Stimulated activated CD8-positive, alpha-beta memory T cell treated with anti-CD3 and anti-CD28 coated beads, Interleukin-7, amount 100 ng/mL, for 1 hour (primary cell): ENCODE data around the gene MAGEF1.

Experiments
- DNase-seq, 2 donors: peaks; one replicate each; pipeline ENCODE4 v3.0.0-alpha.2; 2020; ENCODE audit warnings: low read depth in 2 of 2

Gene MAGEF1

GRCh38 chr3:184725176-184725719 lies 13.4 kb upstream of the MAGEF1 start:
- no peak for DNase-seq

DNA sequence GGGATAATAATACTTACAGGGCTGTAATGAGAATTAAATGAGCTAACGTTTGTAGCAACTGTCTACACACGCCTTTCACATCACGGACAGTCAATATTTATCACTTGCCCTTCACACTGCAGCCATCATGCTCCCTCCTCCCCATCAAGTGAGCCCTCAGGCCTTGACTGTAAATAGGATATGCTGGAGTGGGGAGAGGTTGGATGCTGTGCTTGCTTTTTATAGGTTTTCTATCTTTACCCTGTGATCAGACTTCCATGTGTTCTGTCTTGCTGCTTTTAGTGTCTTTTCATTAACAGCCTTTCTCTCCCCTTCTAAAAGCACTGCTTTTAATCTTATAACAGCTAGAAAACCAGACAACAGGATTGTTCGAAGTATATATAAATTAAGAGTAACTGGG lies 12.8 kb upstream of the MAGEF1 start:
- no peak for DNase-seq

- DNase-seq: no peak
Measured at GRCh38 chr3:184719709-184720108, 7.8 kb upstream of the MAGEF1 start.

DNA sequence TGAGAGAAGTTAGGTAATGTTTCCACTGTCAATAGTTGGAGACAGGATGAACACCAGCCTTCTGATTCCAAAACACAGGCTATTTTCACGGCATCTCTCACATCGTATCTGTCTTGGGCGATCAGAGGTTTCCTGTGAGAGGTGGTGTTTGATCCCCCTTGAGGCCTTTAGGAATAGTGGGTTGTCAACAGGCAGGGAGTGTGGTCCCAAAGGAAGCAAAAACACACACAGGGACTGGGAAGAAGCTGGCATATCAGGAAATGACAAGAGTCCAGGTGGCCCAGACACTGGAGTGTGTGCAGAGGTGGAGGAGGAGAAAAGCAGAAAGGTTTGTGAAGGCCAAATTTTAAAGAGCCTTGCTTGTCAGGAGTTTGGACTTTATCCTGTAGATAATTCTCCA lies 6.6 kb upstream of the MAGEF1 start:
- no peak for DNase-seq

DNA sequence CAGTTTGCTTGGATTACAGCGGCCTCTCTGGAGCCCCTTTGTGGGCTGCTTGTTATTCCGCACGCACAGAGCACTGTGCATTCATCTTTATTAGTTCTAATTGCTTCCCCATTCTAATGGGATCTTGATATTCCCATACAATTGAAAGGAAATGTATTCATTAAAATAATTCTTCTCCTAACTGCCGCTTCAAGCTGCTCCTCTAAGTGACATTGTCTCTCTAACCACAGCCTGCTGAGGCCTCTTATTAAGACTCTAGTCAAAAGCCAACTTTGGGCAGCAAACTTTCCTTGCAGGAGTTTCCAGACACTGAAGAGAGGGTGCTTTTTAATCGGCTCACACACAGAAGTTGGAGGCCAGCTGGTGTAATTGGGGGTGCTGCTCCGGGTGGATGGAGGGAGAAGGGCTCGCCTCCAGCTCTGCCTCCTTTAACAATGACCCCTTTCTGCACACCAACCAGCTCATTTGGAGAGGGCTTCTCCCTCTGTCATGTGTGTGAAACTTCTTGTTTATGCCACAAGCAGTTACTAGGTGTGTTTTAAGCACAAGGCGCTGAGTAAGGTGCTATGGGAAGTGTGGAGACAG lies 5.6 kb upstream of the MAGEF1 start:
- DNase-seq: no peak

GRCh38 chr3:184716622-184717398 lies 4.9 kb upstream of the MAGEF1 start:
- no peak for DNase-seq

GRCh38 chr3:184715943-184716621 lies 4.2 kb upstream of the MAGEF1 start:
- no peak for DNase-seq

- no peak for DNase-seq
Measured at GRCh38 chr3:184713521-184713920, 1.7 kb upstream of the MAGEF1 start.

DNA sequence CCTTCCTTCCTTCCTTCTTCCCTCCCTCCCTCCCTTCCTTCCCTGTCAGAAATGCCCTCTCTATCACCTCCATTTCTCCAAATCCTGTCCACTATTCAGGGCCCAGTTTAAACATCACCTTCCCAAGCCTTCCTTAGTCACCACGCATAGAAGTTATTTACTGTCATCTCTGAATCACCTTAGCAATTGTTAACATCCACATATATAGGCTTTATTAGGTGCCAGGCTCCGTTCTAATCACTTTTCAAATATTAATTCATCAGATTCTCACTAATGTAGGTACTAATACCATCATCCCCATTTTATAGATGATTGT lies 1.1 kb upstream of the MAGEF1 start:
- DNase-seq: no peak

- DNase-seq: no peak
Measured at GRCh38 chr3:184712248-184713039, 580 bp upstream of the MAGEF1 start.

DNA sequence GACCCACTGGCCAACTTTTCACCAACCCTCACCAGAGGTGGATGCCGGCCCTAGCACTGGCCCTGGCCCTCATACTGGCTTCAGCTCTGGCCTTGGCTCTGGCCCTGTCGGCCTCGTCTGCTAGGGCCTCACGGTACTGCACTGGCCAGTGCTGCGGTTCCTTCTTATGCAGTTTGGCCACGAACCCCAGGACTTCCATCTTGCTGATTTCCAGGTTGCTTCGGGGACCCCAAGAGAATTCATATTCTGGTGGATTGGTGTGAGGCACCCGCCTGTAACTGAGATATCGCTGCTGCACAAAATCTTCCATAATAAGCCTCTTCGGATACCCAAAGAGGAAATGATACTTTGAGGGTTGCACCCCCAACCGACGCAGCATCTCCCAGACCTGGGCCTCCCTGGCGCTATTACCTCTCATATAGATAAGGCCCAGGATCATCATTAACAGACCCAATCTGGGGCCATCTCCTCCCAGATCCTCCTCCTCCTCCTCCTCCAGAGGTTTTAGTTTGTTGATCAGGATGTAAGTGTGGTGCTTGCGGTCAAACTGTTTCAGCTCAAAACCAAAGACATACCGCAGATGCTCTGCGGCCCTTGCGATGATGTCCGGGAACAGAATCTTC lies 883 bp downstream of the MAGEF1 start:
- DNase-seq: no peak

DNA sequence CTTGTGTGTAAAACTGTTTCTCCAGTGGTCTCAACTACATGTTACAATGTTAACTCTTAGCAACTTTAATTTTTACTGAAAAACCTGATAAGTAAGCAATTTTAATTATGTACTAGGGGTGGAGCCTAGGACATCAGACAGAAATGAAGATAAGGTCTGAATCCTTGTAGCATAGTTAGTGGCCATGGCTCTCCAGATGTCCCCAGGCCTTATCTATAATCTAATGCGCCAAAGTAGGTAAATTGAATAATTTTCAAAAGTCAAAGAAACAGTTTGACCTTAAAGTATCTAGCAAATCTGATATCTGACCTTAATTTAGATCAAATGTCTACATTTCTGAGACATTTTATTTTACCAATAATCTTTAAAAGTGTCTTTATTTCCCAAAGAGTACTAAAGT lies 8.2 kb downstream of the MAGEF1 start:
- DNase-seq: no peak

GRCh38 chr3:184700759-184701158 lies 11.1 kb downstream of the MAGEF1 start:
- DNase-seq: no peak

DNA sequence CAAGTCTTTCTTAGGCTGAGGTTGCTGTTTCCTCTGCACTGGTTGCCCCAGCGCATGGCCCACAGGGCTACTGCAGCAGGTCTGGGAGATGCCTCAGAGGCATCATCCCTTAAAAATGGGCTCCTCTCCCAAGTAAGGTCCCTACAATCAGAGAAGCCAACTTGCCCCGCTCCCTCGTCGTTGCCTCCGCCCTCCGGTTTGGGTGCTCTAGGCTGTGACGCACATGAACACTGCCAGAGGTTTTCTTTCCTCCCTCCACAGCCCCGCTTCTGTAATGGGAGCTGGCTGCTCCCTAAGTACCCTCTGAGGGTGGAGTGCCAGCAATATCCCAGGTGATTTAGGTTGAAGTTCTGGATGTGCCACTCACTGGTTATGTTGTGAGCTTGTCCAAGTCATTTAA lies 14.0 kb downstream of the MAGEF1 start:
- DNase-seq: no peak

GRCh38 chr3:184696697-184697096 lies 15.2 kb downstream of the MAGEF1 start:
- DNase-seq: no peak

GRCh38 chr3:184694716-184695115 lies 17.1 kb downstream of the MAGEF1 start:
- DNase-seq: no peak

- DNase-seq: no peak
Measured at GRCh38 chr3:184694133-184694665, 17.7 kb downstream of the MAGEF1 start.

- DNase-seq: no peak
Measured at GRCh38 chr3:184693011-184693975, 18.6 kb downstream of the MAGEF1 start.

DNA sequence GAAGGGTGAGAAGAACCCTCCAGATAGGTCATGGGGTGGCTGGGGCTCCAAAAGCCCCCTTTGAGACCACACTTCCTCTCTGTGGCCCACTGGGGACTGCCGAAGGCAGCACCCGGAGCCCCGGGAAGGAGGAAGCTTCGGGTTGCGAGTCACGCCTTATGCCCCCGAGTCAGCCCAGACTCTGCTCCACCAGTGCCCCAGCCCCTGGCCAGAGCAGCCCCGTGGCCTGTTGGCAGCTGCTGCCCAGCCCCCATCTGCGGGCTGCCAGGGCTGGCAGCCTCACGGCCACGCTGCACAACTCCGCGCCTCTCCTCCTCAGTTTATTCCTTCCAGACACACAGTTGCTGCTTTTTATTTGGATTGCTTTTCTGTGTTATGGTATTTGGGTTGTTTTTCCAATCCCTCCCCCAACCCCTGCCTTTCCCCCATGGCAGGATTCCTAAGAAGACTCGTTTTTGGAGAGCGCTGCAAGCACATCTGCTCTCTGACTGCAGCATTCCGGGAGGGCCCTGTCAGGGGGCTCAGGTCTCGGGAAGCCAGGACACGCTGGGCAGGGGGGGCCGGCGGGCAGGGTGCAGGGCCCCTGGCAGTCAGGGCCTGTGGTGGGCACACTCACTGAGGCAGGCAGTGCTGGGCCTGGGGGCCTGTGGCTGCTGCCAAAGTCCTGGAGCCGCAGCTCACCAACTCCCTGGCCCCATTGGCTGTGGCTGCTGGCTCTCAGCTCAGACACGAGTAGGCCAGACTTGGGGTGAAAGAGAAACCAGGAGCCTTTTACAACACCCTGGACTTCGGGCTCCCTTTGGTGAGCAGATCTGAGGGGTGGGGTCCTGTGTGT lies 20.2 kb downstream of the MAGEF1 start:
- no peak for DNase-seq
